Esophagus muscularis mucosa (tissue), 4 donors: Measurements from ENCODE around the gene ST3GAL3. TPM values are rescaled to one million over a fixed set of nuclear protein-coding genes. Genes with fewer than 3 reads are reported as not detected.

Experiments
- DNase-seq: peaks from one replicate; pipeline ENCODE4 v3.0.0-alpha.2; 2017; ENCODE audit errors: extremely low spot score
- H3K27ac ChIP-seq, 4 donors: fragments of 200-600 bp; sonication (generic); replicated peaks in 1 of 4; 1 replicate in 3 of 4; 2 replicates in 1 of 4; pipeline ENCODE4 v1.5.1; 2016 to 2019; ENCODE audit warnings: mild to moderate bottlenecking in 1 of 4
- H3K27me3 ChIP-seq, 4 donors: fragments of 200-600 bp; sonication (generic); one replicate each; pipeline versions ENCODE4 v1.5.1 to v1.6.0; 2016 to 2019
- H3K36me3 ChIP-seq, 4 donors: fragments of 200-600 bp; sonication (generic); one replicate each; pipeline ENCODE4 v1.5.1; 2016 to 2019
- H3K4me1 ChIP-seq, 4 donors: fragments of 200-600 bp; sonication (generic); one replicate each; pipeline ENCODE4 v1.5.1; 2016 to 2019
- H3K4me3 ChIP-seq, 4 donors: fragments of 200-600 bp; sonication (generic); 1 replicate in 2 of 4; 2 replicates in 2 of 4; pipeline ENCODE4 v1.5.1; 2016 to 2019; ENCODE audit warnings: mild to moderate bottlenecking in 4 of 4, moderate library complexity in 1 of 4
- H3K9me3 ChIP-seq, 4 donors: fragments of 200-600 bp; sonication (generic); 1 replicate in 3 of 4; 2 replicates in 1 of 4; pipeline ENCODE4 v1.5.1; 2016 to 2019
- CTCF ChIP-seq, 3 experiments: fragments of 200-600 bp in 2 of 3; fragments of 450-650 bp in 1 of 3; sonication (generic) in 2 of 3; IDR thresholded peaks; one replicate each; pipeline ENCODE4 v1.5.1; 2017 to 2019; ENCODE audit warnings: antibody characterized with exemption in 3 of 3, mild to moderate bottlenecking in 2 of 3, moderate library complexity in 1 of 3
- EP300 ChIP-seq: sonication (generic); formaldehyde crosslinking; IDR thresholded peaks from one replicate; pipeline ENCODE4 v1.6.1; 2017; ENCODE audit warnings: antibody characterized with exemption
- POLR2A ChIP-seq: fragments of 450-650 bp; IDR thresholded peaks from one replicate; pipeline ENCODE4 v1.6.1; 2017; ENCODE audit warnings: antibody characterized with exemption, moderate library complexity, mild to moderate bottlenecking, low read depth
- POLR2AphosphoS5 ChIP-seq, 2 donors: sonication (generic); formaldehyde crosslinking; IDR thresholded peaks; one replicate each; pipeline ENCODE4 v1.6.1; 2017; ENCODE audit warnings: antibody characterized with exemption in 2 of 2
- WGBS: methylation state at CpG from one replicate; pipeline ENCODE4 v1.1.5; 2018; 5-methylcytosine and 5-hydroxymethylcytosine counted together
- intact Hi-C: fragments of 100-400 bp; cut with DNase I; formaldehyde crosslinking; loops from one replicate; pipeline ENCODE4 v1.15.1; 2023
- total RNA-seq, 4 donors: library from RNA; depleted of rRNA; stranded (reverse); fragments of >200 nt; gene quantifications; one replicate each; pipeline versions ENCODE4 v1.1.0 to v1.2.1, GENCODE V29; 2016

The ST3GAL3 gene
- total RNA-seq, 4 donors from 2014 or later = 23.3 to 37.1 (median 30.1) TPM

DNA sequence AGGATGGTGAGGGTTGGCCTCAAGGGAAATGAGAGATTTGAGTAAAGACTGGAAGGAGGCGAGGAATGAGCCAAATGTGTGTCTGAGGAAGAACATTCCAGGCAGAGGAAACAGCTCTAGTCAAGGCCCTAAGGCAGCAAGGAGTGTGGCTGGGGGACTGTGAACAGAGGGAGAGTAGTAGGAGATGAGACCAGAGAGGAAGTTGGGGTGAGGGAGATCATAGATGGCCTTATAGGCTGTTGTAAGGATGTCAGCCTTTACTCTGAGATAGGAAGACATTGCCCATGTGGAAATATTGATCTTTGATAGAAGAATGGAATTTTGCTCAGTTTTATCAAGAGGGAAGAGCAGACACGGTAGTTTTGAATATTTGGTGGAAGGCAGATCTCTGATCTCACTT is 171.1 kb downstream of the ST3GAL3 start:
- no peaks in the 10 kb centered on the region for H3K9me3 ChIP-seq
- peaks cover 10 to 31% (median 16%) of the 10 kb centered on the region in 4 donors for H3K4me1 ChIP-seq
- WGBS = 84% methylated on average over 2 of the region's 2 CpGs
- no peak overlapping the region for H3K4me3 ChIP-seq
- H3K27me3 ChIP-seq = no peaks in the 10 kb centered on the region
- TF ChIP-seq POLR2A (no peak), EP300 (no peak), POLR2AphosphoS5 (IDR thresholded peaks at IDR 0.05) (no peak), CTCF (IDR thresholded peaks at IDR 0.05) (no peak)
- no peak overlapping the region for H3K27ac ChIP-seq
- peaks cover 0 to 4% (median 0%) of the 10 kb centered on the region in 4 donors for H3K36me3 ChIP-seq
- DNase-seq = no peak
- intact Hi-C loops = no loop called here

DNA sequence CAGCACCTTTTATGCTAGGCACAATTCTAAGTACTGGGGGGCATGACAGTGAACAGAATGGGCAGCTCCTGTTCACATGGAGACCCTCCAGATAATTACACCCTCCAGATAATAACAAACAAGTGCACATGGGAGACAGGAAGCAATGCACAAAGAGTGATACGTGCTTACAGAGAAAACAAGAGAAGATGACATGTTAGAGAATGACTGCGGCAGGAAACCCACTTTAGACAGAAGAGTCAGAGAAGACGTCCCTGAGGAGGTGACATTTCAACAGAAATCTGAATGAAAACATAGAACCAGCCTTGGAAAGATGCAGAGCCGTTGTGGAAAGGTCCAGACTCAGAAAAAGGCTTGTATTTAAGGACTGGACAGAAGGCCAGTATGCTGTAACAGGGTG is 171.5 kb downstream of the ST3GAL3 start:
- intact Hi-C loops = no loop called here
- H3K4me1 ChIP-seq = peaks cover 10 to 31% (median 16%) of the 10 kb centered on the region in 4 donors
- no peak for DNase-seq
- no peaks in the 10 kb centered on the region for H3K9me3 ChIP-seq
- H3K27ac ChIP-seq = no peak overlapping the region
- TF ChIP-seq CTCF (IDR thresholded peaks at IDR 0.05) (no peak), POLR2A (no peak), POLR2AphosphoS5 (IDR thresholded peaks at IDR 0.05) (no peak)
- H3K27me3 ChIP-seq = no peaks in the 10 kb centered on the region
- peaks cover 0 to 4% (median 0%) of the 10 kb centered on the region in 4 donors for H3K36me3 ChIP-seq
- no peak overlapping the region for H3K4me3 ChIP-seq
- WGBS = 78% methylated on average over 4 of the region's 4 CpGs

GRCh38 chr1:43879414-43879813 is 172.1 kb downstream of the ST3GAL3 start:
- no peak for TF ChIP-seq EP300
- no peak for TF ChIP-seq POLR2A
- no peak for TF ChIP-seq POLR2AphosphoS5 (IDR thresholded peaks at IDR 0.05)
- no peak for TF ChIP-seq CTCF (IDR thresholded peaks at IDR 0.05)
- Histone ChIP-seq H3K9me3 (no peaks in the 10 kb centered on the region), H3K4me1 (peaks cover 10 to 31% (median 16%) of the 10 kb centered on the region in 4 donors), H3K27me3 (no peaks in the 10 kb centered on the region), H3K4me3 (no peak overlapping the region), H3K36me3 (peaks cover 0 to 4% (median 0%) of the 10 kb centered on the region in 4 donors), H3K27ac (peak overlapping the region in 1 of 4 donors; percentile 28)
- 82% methylated on average over 4 of the region's 4 CpGs for WGBS
- intact Hi-C loops = no loop called here
- DNase-seq = no peak

DNA sequence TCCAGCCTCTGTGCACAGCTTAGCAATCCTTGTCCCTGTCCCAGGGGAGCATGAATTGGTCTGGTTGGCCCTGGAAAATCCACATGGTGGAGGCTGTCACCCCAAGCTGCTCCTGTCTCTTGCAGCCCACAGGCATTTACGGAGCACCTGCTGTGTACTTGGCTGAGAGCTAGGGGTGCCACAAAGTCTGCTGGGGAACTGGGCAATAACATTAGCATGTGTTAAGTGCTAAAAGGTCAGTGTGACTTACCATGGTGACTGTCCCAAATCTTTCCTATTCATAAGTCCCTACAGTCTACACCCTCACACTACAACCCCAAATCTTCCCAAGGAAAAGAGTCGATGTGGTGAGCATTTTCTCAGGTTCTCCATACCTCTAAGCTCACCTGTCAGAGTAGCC is 172.7 kb downstream of the ST3GAL3 start:
- no peak for DNase-seq
- Histone ChIP-seq H3K9me3 (no peaks in the 10 kb centered on the region), H3K27me3 (no peaks in the 10 kb centered on the region), H3K27ac (peak overlapping the region in 2 of 4 donors; percentile 21 to 28), H3K4me3 (no peak overlapping the region), H3K4me1 (peaks cover 10 to 31% (median 16%) of the 10 kb centered on the region in 4 donors), H3K36me3 (peaks cover 0 to 4% (median 0%) of the 10 kb centered on the region in 4 donors)
- intact Hi-C loops = no loop called here
- TF ChIP-seq POLR2A (no peak), CTCF (IDR thresholded peaks at IDR 0.05) (no peak), EP300 (no peak), POLR2AphosphoS5 (IDR thresholded peaks at IDR 0.05) (no peak)
- WGBS = 83% methylated on average over 2 of the region's 2 CpGs

DNA sequence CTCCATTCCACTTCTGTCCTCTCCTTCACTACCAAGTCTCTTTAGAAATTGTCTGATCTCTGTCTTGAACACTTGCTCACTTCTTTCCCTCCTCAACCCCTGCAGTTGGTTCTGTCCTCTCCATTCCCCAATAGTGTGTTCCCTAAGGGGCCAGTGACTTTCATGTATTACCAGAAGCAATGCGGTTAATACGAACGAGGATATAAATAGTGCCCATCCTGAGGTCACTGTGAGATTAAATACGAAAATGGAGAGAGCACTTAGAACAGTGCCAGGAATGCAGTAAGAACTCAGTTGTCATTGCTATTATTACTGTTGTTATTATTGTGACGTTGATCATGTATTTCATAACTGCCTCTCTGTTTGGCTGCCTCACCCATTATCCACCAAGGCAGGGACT is 173.3 kb downstream of the ST3GAL3 start:
- Histone ChIP-seq H3K9me3 (no peaks in the 10 kb centered on the region), H3K36me3 (peaks cover 0 to 4% (median 0%) of the 10 kb centered on the region in 4 donors), H3K4me3 (no peak overlapping the region), H3K27ac (peak overlapping the region in 2 of 4 donors; percentile 21 to 28), H3K4me1 (peaks cover 10 to 31% (median 16%) of the 10 kb centered on the region in 4 donors), H3K27me3 (no peaks in the 10 kb centered on the region)
- WGBS = 58% methylated on average over 5 of the region's 5 CpGs
- peak in 1 of 2 donors; percentile 23 for TF ChIP-seq POLR2AphosphoS5 (IDR thresholded peaks at IDR 0.05)
- no peak for TF ChIP-seq EP300
- no peak for TF ChIP-seq POLR2A
- TF ChIP-seq CTCF (IDR thresholded peaks at IDR 0.05) = no peak
- DNase-seq = no peak
- intact Hi-C loops = no loop called here
